GM12878 (cell line): ENCODE results near the gene CARD11. TPM values are rescaled to one million over a fixed set of nuclear protein-coding genes. Genes with fewer than 3 reads are reported as not detected.

ENCODE experiments used
- CHD1 ChIP-seq: IDR thresholded peaks from 2 replicates; pipeline ENCODE4 v1.6.1; 2012; ENCODE audit warnings: low read depth, low read length, improper control_type of control experiment
- CUX1 ChIP-seq: IDR thresholded peaks from 2 replicates; pipeline ENCODE4 v1.6.1; 2012; ENCODE audit warnings: improper control_type of control experiment, low read depth, low read length; ENCODE audit not compliant: insufficient replicate concordance
- IRF5 ChIP-seq: fragments of 450-650 bp; IDR thresholded peaks from 2 replicates; pipeline ENCODE4 v1.6.1; 2017; ENCODE audit warnings: borderline replicate concordance
- JUND ChIP-seq: IDR thresholded peaks from 2 replicates; pipeline ENCODE4 v1.6.1; 2012; ENCODE audit warnings: low read depth, mild to moderate bottlenecking, low read length, improper control_type of control experiment, moderate library complexity
- MEF2B ChIP-seq: fragments of 450-650 bp; IDR thresholded peaks from 2 replicates; pipeline ENCODE4 v1.6.1; 2018; ENCODE audit warnings: mild to moderate bottlenecking, moderate library complexity; ENCODE audit not compliant: partially characterized antibody, poor library complexity, severe bottlenecking
- RAD51 ChIP-seq: fragments of 450-650 bp; IDR thresholded peaks from 2 replicates; pipeline ENCODE4 v1.6.1; 2016; ENCODE audit warnings: moderate library complexity, mild to moderate bottlenecking, inconsistent platforms
- REST ChIP-seq: IDR thresholded peaks from 2 replicates; pipeline ENCODE4 v1.6.1; 2012; ENCODE audit warnings: mild to moderate bottlenecking, low read depth, low read length
- SMAD1 ChIP-seq: fragments of 450-650 bp; IDR thresholded peaks from 2 replicates; pipeline ENCODE4 v1.6.1; 2018; ENCODE audit warnings: mild to moderate bottlenecking, low read depth; ENCODE audit not compliant: partially characterized antibody
- TCF12 ChIP-seq: IDR thresholded peaks from 2 replicates; pipeline ENCODE4 v1.6.1; 2011; ENCODE audit warnings: low read depth, mild to moderate bottlenecking, low read length
- TCF3 ChIP-seq: IDR thresholded peaks from 2 replicates; pipeline ENCODE4 v1.6.1; 2012; ENCODE audit warnings: low read depth, mild to moderate bottlenecking, low read length, borderline replicate concordance; ENCODE audit not compliant: insufficient read depth
- YBX1 ChIP-seq: fragments of 450-650 bp; IDR thresholded peaks from 2 replicates; pipeline ENCODE4 v1.6.1; 2016; ENCODE audit warnings: antibody characterized with exemption
- ZBTB40 ChIP-seq: fragments of 450-650 bp; IDR thresholded peaks from 2 replicates; pipeline ENCODE4 v1.6.1; 2016; ENCODE audit warnings: mild to moderate bottlenecking, moderate library complexity, borderline replicate concordance
- ZNF207 ChIP-seq: fragments of 450-650 bp; IDR thresholded peaks from 2 replicates; pipeline ENCODE4 v1.6.1; 2014; ENCODE audit warnings: antibody characterized with exemption, mild to moderate bottlenecking, borderline replicate concordance
- ZZZ3 ChIP-seq: IDR thresholded peaks from 2 replicates; pipeline ENCODE4 v1.6.1; 2011; ENCODE audit warnings: low read depth; ENCODE audit not compliant: control insufficient read depth, insufficient read length
- polyA plus RNA-seq, 11 experiments: library from polyadenylated mRNA; depleted of rRNA in 4 of 11; unstranded in 6 of 11; stranded (reverse) in 5 of 11; fragments of >200 nt; fragmentation: Nextera tagmentation in 4 of 11; fragmentation: Illumina TruSeq in 1 of 11; extraction: Ambion mirVana in 4 of 11; extraction: Trizol in 1 of 11; gene quantifications; 1 replicate in 1 of 11; 2 replicates in 10 of 11; pipeline versions ENCODE4 v1.2.1 to v1.2.3, GENCODE V29; 2011 to 2016; ENCODE audit warnings: inconsistent platforms in 2 of 11, missing spikeins in 2 of 11, low read depth in 1 of 11
- total RNA-seq, 4 experiments: library from RNA; depleted of rRNA in 3 of 4; stranded (reverse); fragments of >200 nt in 3 of 4; fragmentation: Illumina TruSeq in 1 of 4; extraction: Trizol in 1 of 4; gene quantifications; 2 replicates each; pipeline versions ENCODE4 v1.2.1 to v1.2.3, GENCODE V29; 2013 to 2021

Gene CARD11
- total and polyA plus RNA-seq, 10 of the 15 experiments (the other 5 are each of a cell fraction or from before 2014, with no cell fraction given), result 0.27 to 72.0 (median 28.4) TPM

- TF ChIP-seq ZNF207 (no peak), RAD51 (no peak), CUX1 (no peak), CHD1 (no peak), TCF3 (0 out of 2 replicates have a peak, but pooled peaks have one; percentile 16), MEF2B (peak; percentile 69), REST (no peak), TCF12 (0 out of 2 replicates have a peak, but pooled peaks have one; percentile 55), ZZZ3 (no peak), JUND (peak; percentile 35; the same call in 1 of the 2 replicates), SMAD1 (no peak), YBX1 (no peak), IRF5 (no peak), ZBTB40 (peak; percentile 84)
Observed at GRCh38 chr7:2863461-2864066, 180.1 kb downstream of the CARD11 start (continued).
